GM12892 (cell line): ENCODE measurements around the gene KRT2.

Experiments used
- POLR2A ChIP-seq: IDR thresholded peaks from 2 replicates; pipeline ENCODE4 v1.6.1; 2011; ENCODE audit warnings: low read depth, low read length, control low read depth
- POLR2AphosphoS5 ChIP-seq: IDR thresholded peaks from 2 replicates; pipeline ENCODE4 v1.6.1; 2011; ENCODE audit warnings: low read depth, low read length, control low read depth

- TF ChIP-seq POLR2A (no peak), POLR2AphosphoS5 (no peak)
These were observed 35.2 kb downstream of the KRT2 start for GRCh38 chr12:52616680-52617402.
